ENCODE results near the gene ATP6V1C2. TPM values are rescaled to one million over a fixed set of nuclear protein-coding genes. Genes with fewer than 3 reads are reported as not detected.
A peak's percentile ranks its signal among the peaks of the same experiment; 100 is the strongest.

Gene ATP6V1C2
- total and polyA plus RNA-seq, 9 of the 15 experiments (the other 6 are each of a cell fraction or from before 2014, with no cell fraction given): 0.01 to 0.31 (median 0.10) TPM; not detected in 4

DNA sequence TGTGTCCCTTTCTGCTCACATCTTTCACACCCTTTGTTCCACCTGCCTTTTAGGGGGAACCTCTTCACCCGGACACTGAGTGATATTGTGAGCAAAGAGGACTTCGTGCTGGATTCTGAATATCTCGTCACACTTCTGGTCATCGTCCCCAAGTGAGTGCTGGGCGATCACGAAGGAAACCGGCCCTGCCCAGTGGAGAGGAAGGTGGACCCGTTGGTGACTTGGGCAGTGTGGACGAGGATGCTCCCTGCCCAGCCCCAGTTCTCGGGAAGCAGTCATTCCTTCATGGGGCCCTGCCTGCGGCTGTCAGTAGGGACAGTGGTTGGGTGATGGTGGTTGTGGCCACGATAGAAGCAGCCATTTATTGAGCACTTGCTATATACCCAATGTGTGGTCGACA lies 50.4 kb downstream of the ATP6V1C2 start:
- H3K36me3 ChIP-seq (ENCODE audit: control insufficient read depth, insufficient read depth, low read length): no peaks in the 10 kb centered on the region
- H3K4me3 ChIP-seq: no peak overlapping the region
- no peak overlapping the region for H3K27ac ChIP-seq (ENCODE audit: extremely low read depth, low read depth, low read length)
- H2AFZ ChIP-seq (ENCODE audit: low read depth, low read length): no peak overlapping the region
- ChIA-PET POLR2A (interaction anchor here (0.6 to 1.5 kb wide), 5 partner anchors 9 to 83 kb away, joined by 3 to 5 read pairs (median 3); no protein-coding TSS in a partner anchor), CTCF (ENCODE audit: low intra/inter-chr PET ratio) (no interaction called here)
- H3K79me2 ChIP-seq (ENCODE audit: control insufficient read depth, insufficient read depth, low read length): no peaks in the 10 kb centered on the region
- no peak overlapping the region for H3K4me2 ChIP-seq (ENCODE audit: insufficient read depth, low read length)
- TF ChIP-seq WHSC1 (IDR thresholded peaks at IDR 0.05; ENCODE audit: low read length): no peak
- TF ChIP-seq, protein P1, sequence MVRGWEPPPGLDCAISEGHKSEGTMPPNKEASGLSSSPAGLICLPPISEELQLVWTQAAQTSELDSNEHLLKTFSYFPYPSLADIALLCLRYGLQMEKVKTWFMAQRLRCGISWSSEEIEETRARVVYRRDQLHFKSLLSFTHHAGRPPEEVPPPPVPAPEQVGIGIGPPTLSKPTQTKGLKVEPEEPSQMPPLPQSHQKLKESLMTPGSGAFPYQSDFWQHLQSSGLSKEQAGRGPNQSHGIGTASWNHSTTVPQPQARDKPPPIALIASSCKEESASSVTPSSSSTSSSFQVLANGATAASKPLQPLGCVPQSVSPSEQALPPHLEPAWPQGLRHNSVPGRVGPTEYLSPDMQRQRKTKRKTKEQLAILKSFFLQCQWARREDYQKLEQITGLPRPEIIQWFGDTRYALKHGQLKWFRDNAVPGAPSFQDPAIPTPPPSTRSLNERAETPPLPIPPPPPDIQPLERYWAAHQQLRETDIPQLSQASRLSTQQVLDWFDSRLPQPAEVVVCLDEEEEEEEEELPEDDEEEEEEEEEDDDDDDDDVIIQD (CRISPR knock-in tag; IDR thresholded peaks at IDR 0.05): no peak
- no peak for TF ChIP-seq ASH1L (IDR thresholded peaks at IDR 0.05; ENCODE audit: borderline replicate concordance, low read depth, partially characterized antibody)
- TF ChIP-seq HOXB6 (CRISPR knock-in tag; IDR thresholded peaks at IDR 0.05; ENCODE audit: borderline replicate concordance): no peak
- no peak for TF ChIP-seq ARID1B (IDR thresholded peaks at IDR 0.05)
- TF ChIP-seq, protein P2, sequence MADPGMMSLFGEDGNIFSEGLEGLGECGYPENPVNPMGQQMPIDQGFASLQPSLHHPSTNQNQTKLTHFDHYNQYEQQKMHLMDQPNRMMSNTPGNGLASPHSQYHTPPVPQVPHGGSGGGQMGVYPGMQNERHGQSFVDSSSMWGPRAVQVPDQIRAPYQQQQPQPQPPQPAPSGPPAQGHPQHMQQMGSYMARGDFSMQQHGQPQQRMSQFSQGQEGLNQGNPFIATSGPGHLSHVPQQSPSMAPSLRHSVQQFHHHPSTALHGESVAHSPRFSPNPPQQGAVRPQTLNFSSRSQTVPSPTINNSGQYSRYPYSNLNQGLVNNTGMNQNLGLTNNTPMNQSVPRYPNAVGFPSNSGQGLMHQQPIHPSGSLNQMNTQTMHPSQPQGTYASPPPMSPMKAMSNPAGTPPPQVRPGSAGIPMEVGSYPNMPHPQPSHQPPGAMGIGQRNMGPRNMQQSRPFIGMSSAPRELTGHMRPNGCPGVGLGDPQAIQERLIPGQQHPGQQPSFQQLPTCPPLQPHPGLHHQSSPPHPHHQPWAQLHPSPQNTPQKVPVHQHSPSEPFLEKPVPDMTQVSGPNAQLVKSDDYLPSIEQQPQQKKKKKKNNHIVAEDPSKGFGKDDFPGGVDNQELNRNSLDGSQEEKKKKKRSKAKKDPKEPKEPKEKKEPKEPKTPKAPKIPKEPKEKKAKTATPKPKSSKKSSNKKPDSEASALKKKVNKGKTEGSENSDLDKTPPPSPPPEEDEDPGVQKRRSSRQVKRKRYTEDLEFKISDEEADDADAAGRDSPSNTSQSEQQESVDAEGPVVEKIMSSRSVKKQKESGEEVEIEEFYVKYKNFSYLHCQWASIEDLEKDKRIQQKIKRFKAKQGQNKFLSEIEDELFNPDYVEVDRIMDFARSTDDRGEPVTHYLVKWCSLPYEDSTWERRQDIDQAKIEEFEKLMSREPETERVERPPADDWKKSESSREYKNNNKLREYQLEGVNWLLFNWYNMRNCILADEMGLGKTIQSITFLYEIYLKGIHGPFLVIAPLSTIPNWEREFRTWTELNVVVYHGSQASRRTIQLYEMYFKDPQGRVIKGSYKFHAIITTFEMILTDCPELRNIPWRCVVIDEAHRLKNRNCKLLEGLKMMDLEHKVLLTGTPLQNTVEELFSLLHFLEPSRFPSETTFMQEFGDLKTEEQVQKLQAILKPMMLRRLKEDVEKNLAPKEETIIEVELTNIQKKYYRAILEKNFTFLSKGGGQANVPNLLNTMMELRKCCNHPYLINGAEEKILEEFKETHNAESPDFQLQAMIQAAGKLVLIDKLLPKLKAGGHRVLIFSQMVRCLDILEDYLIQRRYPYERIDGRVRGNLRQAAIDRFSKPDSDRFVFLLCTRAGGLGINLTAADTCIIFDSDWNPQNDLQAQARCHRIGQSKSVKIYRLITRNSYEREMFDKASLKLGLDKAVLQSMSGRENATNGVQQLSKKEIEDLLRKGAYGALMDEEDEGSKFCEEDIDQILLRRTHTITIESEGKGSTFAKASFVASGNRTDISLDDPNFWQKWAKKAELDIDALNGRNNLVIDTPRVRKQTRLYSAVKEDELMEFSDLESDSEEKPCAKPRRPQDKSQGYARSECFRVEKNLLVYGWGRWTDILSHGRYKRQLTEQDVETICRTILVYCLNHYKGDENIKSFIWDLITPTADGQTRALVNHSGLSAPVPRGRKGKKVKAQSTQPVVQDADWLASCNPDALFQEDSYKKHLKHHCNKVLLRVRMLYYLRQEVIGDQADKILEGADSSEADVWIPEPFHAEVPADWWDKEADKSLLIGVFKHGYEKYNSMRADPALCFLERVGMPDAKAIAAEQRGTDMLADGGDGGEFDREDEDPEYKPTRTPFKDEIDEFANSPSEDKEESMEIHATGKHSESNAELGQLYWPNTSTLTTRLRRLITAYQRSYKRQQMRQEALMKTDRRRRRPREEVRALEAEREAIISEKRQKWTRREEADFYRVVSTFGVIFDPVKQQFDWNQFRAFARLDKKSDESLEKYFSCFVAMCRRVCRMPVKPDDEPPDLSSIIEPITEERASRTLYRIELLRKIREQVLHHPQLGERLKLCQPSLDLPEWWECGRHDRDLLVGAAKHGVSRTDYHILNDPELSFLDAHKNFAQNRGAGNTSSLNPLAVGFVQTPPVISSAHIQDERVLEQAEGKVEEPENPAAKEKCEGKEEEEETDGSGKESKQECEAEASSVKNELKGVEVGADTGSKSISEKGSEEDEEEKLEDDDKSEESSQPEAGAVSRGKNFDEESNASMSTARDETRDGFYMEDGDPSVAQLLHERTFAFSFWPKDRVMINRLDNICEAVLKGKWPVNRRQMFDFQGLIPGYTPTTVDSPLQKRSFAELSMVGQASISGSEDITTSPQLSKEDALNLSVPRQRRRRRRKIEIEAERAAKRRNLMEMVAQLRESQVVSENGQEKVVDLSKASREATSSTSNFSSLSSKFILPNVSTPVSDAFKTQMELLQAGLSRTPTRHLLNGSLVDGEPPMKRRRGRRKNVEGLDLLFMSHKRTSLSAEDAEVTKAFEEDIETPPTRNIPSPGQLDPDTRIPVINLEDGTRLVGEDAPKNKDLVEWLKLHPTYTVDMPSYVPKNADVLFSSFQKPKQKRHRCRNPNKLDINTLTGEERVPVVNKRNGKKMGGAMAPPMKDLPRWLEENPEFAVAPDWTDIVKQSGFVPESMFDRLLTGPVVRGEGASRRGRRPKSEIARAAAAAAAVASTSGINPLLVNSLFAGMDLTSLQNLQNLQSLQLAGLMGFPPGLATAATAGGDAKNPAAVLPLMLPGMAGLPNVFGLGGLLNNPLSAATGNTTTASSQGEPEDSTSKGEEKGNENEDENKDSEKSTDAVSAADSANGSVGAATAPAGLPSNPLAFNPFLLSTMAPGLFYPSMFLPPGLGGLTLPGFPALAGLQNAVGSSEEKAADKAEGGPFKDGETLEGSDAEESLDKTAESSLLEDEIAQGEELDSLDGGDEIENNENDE (IDR thresholded peaks at IDR 0.05; ENCODE audit: low read depth, low read length): no peak
- no peak for TF ChIP-seq ILF3 (IDR thresholded peaks at IDR 0.05; ENCODE audit: borderline replicate concordance)
- no peak for TF ChIP-seq ZNF445 (CRISPR knock-in tag; IDR thresholded peaks at IDR 0.05; ENCODE audit: low read depth)
- peak overlapping the region in 1 of 2 experiments; percentile 22; a peak in 1 of 4 replicates for H3K9ac ChIP-seq (ENCODE audit: insufficient read depth in 1 of 2, low read depth in 2 of 2, low read length in 2 of 2)
- intact Hi-C loops (cut with micrococcal nuclease) (no loop called here), in situ Hi-C loops (cut with MboI) (no loop called here)
- H4K20me1 ChIP-seq (replicated peaks; ENCODE audit: control insufficient read depth, insufficient read depth, low read length): peaks cover 22% of the 10 kb centered on the region
- BruUV-seq (replicated peaks): no TSS peak
- WGBS (ENCODE audit: insufficient coverage, low coverage, missing lambda C conversion rate): 10% methylated on average over 13 of the region's 13 CpGs
- no peak for DNase-seq (ENCODE audit: extremely low read depth in 1 of 4, low spot score in 3 of 4)
- ATAC-seq: no peak
- H3K9me1 ChIP-seq (ENCODE audit: control insufficient read depth, insufficient read depth, low read length): no peaks in the 10 kb centered on the region
- H3K4me1 ChIP-seq (replicated peaks in 1 of 2; ENCODE audit: control insufficient read depth in 2 of 2, insufficient read depth in 2 of 2, low read length in 2 of 2): peaks cover 0 to 26% of the 10 kb centered on the region in 2 experiments; a peak in 2 of 5 replicates
- no peaks in the 10 kb centered on the region for H3K9me3 ChIP-seq (replicated peaks; ENCODE audit: control insufficient read depth, insufficient read depth, low read depth, low read length)
- no peak for FAIRE-seq
- peaks cover 34 to 53% of the 10 kb centered on the region in 2 experiments; a peak in 4 of 5 replicates for H3K27me3 ChIP-seq (ENCODE audit: control insufficient read depth in 2 of 2, insufficient read depth in 2 of 2, low read length in 2 of 2)

All from K562 (cell line).